Measurements from ENCODE around the gene UBP1. TPM values are rescaled to one million over a fixed set of nuclear protein-coding genes. Genes with fewer than 3 reads are reported as not detected.
"Not testable (repeated sequence)": the region's sequence is repeated elsewhere in the genome, so short reads cannot be mapped to it uniquely, and the experiment has no call there.

Gene UBP1
- total RNA-seq, 1 donor from 2014 or later = 61.8 TPM

DNA sequence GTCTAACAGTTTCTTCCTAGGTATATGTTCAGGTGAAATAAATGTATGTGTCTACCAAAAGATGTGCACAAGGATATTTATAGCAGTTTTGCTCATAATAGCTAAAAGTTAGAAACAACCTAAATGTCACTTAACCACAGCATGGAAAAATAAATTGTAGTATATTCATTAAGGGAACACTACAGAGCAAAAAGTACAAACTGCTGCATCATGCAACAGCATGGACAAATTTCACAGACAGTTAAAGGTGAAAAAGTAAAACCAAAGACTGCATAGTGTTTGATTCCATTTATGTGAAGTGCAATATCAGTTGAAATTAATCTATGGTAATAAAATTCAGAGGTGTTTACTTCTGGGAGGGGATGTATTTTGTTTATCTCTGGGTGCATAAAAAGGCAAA, 100.4 kb downstream of the UBP1 start:
- Mint-ChIP-seq H3K4me3 (ENCODE audit: unreplicated experiment) (no peak overlapping the region), H3K27me3 (ENCODE audit: low read depth) (no peaks in the 10 kb centered on the region), H3K36me3 (ENCODE audit: low read depth) (no peaks in the 10 kb centered on the region), H3K9me3 (ENCODE audit: low read depth) (peaks cover 2% of the 10 kb centered on the region), H3K27ac (ENCODE audit: unreplicated experiment) (no peak overlapping the region), H3K4me1 (ENCODE audit: low read depth) (peaks cover 4% of the 10 kb centered on the region)
- TF ChIP-seq, protein P1, sequence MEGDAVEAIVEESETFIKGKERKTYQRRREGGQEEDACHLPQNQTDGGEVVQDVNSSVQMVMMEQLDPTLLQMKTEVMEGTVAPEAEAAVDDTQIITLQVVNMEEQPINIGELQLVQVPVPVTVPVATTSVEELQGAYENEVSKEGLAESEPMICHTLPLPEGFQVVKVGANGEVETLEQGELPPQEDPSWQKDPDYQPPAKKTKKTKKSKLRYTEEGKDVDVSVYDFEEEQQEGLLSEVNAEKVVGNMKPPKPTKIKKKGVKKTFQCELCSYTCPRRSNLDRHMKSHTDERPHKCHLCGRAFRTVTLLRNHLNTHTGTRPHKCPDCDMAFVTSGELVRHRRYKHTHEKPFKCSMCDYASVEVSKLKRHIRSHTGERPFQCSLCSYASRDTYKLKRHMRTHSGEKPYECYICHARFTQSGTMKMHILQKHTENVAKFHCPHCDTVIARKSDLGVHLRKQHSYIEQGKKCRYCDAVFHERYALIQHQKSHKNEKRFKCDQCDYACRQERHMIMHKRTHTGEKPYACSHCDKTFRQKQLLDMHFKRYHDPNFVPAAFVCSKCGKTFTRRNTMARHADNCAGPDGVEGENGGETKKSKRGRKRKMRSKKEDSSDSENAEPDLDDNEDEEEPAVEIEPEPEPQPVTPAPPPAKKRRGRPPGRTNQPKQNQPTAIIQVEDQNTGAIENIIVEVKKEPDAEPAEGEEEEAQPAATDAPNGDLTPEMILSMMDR (IDR thresholded peaks at IDR 0.05) = no peak
- DNase-seq (ENCODE audit: low spot score) = no peak

DNA sequence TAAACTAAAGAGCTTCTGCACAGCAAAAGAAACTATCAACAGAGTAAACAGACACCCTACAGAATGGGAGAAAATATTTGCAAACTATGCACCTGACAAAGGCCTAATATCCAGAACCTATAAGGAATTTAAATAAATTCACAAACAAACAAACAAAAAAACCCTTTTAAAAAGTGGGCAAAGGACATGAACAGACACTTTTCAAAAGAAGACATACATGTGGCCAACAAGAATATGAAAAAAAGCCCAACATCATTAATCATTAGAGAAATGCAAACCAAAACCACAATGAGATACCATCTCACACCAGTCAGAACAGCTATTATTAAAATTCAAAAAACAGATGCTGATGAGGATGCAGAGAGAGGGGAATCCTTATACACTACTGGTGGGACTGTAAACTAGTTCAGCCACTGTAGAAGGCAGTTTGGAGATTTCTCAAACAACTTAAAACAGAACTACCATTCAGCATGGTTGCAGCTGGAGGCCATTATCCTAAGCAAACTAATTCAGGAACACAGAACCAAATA, 101.2 kb downstream of the UBP1 start:
- not testable (repeated sequence) for H3K9me3 Mint-ChIP-seq (ENCODE audit: low read depth); H3K27me3 Mint-ChIP-seq (ENCODE audit: low read depth); H3K4me3 Mint-ChIP-seq (ENCODE audit: unreplicated experiment); H3K27ac Mint-ChIP-seq (ENCODE audit: unreplicated experiment); H3K36me3 Mint-ChIP-seq (ENCODE audit: low read depth); H3K4me1 Mint-ChIP-seq (ENCODE audit: low read depth); DNase-seq (ENCODE audit: low spot score)

Other genes starting within 250 kb of the UBP1 start
- 38.5 to 55.6 TPM (median 51.8 TPM) in 3 replicates for gene SUSD5, start 221.6 kb downstream of the UBP1 start, total RNA-seq
- gene FBXL2, start 163.0 kb downstream of the UBP1 start, total RNA-seq = 22.2 to 25.2 TPM (median 24.4 TPM) in 3 replicates

All from chondrocyte (in vitro differentiated cells).